ENCODE results near the gene MPPED2.

DNA sequence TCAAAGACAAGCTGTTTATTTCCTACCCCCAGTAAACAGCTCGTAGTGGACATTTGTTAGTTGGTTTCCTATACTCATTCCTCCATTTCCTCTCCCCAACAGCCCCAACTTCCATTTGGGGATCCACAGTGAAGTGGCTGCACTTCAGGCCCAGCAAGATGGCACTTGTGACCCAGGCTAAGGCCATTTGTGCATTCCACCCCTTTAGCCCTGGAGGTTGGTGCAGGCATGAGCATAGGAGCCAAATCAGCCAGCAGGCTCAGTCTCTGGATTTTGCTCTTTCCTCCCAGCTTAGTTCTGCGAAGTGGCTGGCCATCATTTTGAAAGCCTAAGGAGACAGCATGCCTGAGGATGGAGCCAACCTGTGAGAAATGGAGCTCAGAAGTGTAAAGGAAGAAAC is 122.9 kb downstream of the MPPED2 start:
- TF ChIP-seq POLR2A (IDR thresholded peaks at IDR 0.05), result no peak
- TF ChIP-seq, protein P1, sequence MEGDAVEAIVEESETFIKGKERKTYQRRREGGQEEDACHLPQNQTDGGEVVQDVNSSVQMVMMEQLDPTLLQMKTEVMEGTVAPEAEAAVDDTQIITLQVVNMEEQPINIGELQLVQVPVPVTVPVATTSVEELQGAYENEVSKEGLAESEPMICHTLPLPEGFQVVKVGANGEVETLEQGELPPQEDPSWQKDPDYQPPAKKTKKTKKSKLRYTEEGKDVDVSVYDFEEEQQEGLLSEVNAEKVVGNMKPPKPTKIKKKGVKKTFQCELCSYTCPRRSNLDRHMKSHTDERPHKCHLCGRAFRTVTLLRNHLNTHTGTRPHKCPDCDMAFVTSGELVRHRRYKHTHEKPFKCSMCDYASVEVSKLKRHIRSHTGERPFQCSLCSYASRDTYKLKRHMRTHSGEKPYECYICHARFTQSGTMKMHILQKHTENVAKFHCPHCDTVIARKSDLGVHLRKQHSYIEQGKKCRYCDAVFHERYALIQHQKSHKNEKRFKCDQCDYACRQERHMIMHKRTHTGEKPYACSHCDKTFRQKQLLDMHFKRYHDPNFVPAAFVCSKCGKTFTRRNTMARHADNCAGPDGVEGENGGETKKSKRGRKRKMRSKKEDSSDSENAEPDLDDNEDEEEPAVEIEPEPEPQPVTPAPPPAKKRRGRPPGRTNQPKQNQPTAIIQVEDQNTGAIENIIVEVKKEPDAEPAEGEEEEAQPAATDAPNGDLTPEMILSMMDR (IDR thresholded peaks at IDR 0.05), result no peak
